T-helper 2 cell (primary cell): ENCODE data around the gene RLN1.
"Not testable (repeated sequence)": the region's sequence is repeated elsewhere in the genome, so short reads cannot be mapped to it uniquely, and the experiment has no call there.

Experiments
- DNase-seq, 5 experiments: peaks; one replicate each; pipeline versions ENCODE4 v3.0.0 to v3.0.0-alpha.2; 2012 to 2022

The RLN1 gene

GRCh38 chr9:5321601-5322000, 18.1 kb downstream of the RLN1 start:
- not testable (repeated sequence) for DNase-seq

- peak in 1 of 5 experiments; percentile 11 for DNase-seq
Observed at GRCh38 chr9:5321058-5321457, 18.6 kb downstream of the RLN1 start.

DNA sequence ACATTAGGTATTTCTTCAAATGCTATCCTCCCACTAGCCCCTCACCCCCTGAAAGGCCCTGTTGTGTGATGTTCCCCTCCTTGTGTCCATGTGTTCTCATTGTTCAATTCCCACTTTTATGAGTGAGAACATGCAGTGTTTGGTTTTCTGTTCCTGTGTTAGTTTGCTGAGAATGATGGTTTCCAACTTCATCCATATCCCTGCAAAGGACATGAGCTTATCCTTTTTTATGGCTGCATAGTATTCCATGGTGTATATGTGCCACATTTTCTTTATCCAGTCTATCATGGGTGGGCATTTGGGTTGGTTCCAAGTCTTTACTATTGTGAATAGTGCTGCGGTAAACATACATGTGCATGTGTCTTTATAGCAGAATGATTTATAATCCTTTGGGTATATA, 23.3 kb downstream of the RLN1 start:
- not testable (repeated sequence) for DNase-seq

- no peak for DNase-seq
Observed at GRCh38 chr9:5315187-5315923, 24.3 kb downstream of the RLN1 start.

- no peak for DNase-seq
Observed at GRCh38 chr9:5310851-5311250, 28.8 kb downstream of the RLN1 start.

DNA sequence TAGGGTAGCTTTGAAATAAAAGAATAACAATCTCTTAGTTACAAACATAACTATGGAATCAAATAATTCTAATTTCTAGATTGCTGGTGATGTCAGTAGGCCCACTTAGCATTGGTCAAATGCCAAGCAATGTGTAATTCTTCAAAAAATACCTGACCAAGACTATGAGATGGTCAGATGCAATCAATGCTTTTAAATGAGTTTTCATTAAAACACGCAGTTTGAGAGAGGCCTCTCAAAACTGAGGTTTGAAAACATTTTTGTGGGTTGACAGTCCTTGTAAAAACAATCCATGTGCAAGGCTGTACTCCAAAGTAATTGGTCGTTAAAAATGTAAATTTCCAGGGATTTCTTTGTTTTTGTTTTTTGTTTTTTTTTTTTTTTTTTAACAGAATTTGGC, 33.9 kb downstream of the RLN1 start:
- no peak for DNase-seq

GRCh38 chr9:5303840-5304795, 35.6 kb downstream of the RLN1 start, which contains the start of gene RLN2:
RLN2 (minus strand) TSS chr9:5304716; CDS start chr9:5304580, 136 bp downstream.
- DNase-seq: peak in 2 of 5 experiments; percentile 14 to 15

DNA sequence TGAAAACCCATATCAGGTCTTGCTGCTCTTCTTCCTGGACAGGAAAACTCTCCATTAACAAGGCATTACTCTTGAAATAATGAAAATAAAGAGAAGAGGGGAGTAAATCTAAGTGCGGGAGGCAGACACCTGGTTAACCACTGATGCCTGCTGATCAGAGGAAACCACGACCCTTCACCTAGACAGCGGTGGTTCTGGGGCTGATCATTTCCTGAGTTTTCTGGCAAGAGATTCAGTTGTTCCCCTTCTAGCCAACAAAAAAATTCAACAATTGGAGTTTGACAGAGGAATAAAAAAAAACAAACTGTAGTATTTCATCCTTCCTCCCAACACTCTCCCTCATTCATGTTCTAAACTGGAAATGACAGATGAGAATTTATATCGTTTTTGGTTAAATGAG, 38.1 kb downstream of the RLN1 start:
- peak in 2 of 5 experiments; percentile 27 to 30 for DNase-seq

DNA sequence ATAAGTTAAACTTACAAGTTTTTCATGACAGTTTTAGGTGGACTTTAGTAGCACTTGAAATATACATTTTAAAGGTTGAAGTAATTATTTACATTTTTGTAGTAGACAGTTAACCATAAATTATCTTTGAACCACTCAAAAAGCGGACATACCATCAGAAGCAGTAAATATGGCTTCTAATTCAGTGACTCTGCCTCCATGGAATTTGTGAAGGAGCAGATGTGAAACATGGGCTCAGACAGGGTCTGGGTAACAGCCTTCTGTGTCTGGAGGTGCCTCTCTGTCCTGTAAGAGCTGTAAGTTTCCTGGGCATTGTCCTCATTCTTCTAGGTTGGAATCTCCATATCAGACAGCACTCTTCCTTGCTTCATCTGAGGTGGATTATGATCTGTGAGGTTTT, 47.5 kb downstream of the RLN1 start:
- DNase-seq: no peak

- DNase-seq: no peak
Observed at GRCh38 chr9:5288591-5288990, 51.1 kb downstream of the RLN1 start.

- DNase-seq: no peak
Observed at GRCh38 chr9:5286262-5286661, 53.4 kb downstream of the RLN1 start.
